ENCODE measurements around the gene SH3BP5L. TPM values are rescaled to one million over a fixed set of nuclear protein-coding genes. Genes with fewer than 3 reads are reported as not detected.

Gene SH3BP5L
- total and polyA plus RNA-seq, 10 of the 15 experiments (the other 5 are each of a cell fraction or from before 2014, with no cell fraction given), result 1.1 to 22.8 (median 10.9) TPM

- Histone ChIP-seq H3K9ac (ENCODE audit: control insufficient read depth, insufficient read depth, low read length) (no peak overlapping the region; the same call in 1 of the 2 replicates), H3K4me3 (no peak overlapping the region), H3K79me2 (ENCODE audit: control insufficient read depth, insufficient read depth, low read length) (peaks cover 22% of the 10 kb centered on the region), H3K4me2 (ENCODE audit: control insufficient read depth, insufficient read depth) (peak overlapping the region; percentile 74; the same call in 1 of the 2 replicates), H4K20me1 (ENCODE audit: control insufficient read depth, insufficient read depth) (no peaks in the 10 kb centered on the region), H3K27me3 (replicated peaks in 1 of 2; ENCODE audit: control insufficient read depth in 2 of 2, insufficient read depth in 2 of 2, low read length in 1 of 2) (no peaks in the 10 kb centered on the region), H3K9me3 (replicated peaks; ENCODE audit: control insufficient read depth, insufficient read depth, low read length) (no peaks in the 10 kb centered on the region), H3K4me1 (ENCODE audit: control insufficient read depth, insufficient read depth, low read length) (peaks cover 11% of the 10 kb centered on the region), H3K36me3 (ENCODE audit: control insufficient read depth in 2 of 2, insufficient read depth in 2 of 2, low read length in 1 of 2) (peaks cover 0 to 4% of the 10 kb centered on the region in 2 experiments; a peak in 3 of 4 replicates), H3K27ac (ENCODE audit: control insufficient read depth, insufficient read depth) (no peak overlapping the region), H2AFZ (ENCODE audit: control insufficient read depth, low read depth, low read length) (no peak overlapping the region)
- BruUV-seq (replicated peaks), result no TSS peak
- SMC1A ChIA-PET (ENCODE audit: uncharacterized antibody, unreplicated experiment), result interaction anchor here (2.3 to 4.3 kb wide), 2 partner anchors 13 to 34 kb away, joined by 9 to 24 read pairs; partner anchors contain the start of gene SH3BP5L
- ATAC-seq, result no peak
- DNase-seq (ENCODE audit: low read depth, low spot score), result no peak
- intact Hi-C loops (cut with micrococcal nuclease; ENCODE audit: unreplicated experiment) (no loop called here), in situ Hi-C loops (cut with MboI) (no loop called here)
- 100% methylated on average over 4 of the region's 4 CpGs for WGBS (ENCODE audit: insufficient coverage, insufficient replicate concordance, low lambda C conversion rate, missing lambda C conversion rate)
- FAIRE-seq, result no peak
- POLR2A ChIA-PET, result interaction anchor here (3.1 to 3.5 kb wide), 4 partner anchors 14 to 33 kb away, joined by 22 to 47 read pairs (median 28); partner anchors contain the start of genes SH3BP5L and ZNF672
- CTCF ChIA-PET, result interaction anchor here (1.2 to 8.9 kb wide), 6 partner anchors 10 to 55 kb away, joined by 3 to 60 read pairs (median 18); partner anchors contain the start of gene ZNF672
- RAD21 ChIA-PET (ENCODE audit: unreplicated experiment), result interaction anchor here (0.6 to 3.6 kb wide), 5 partner anchors 13 to 34 kb away, joined by 3 to 25 read pairs (median 4); partner anchors contain the start of genes SH3BP5L and ZNF672
- TF ChIP-seq POLR2AphosphoS2 (IDR thresholded peaks at IDR 0.05; ENCODE audit: low read depth, low read length), result no peak
- TF ChIP-seq ZNF384 (IDR thresholded peaks at IDR 0.05; ENCODE audit: borderline replicate concordance, low read depth, low read length), result no peak
Measured at GRCh38 chr1:248860007-248860406, 34.3 kb upstream of the SH3BP5L start.
